NCI-H345 treated with DMSO at 0.1 percent for 48 hours (cell line): ENCODE measurements around the gene KDM8.

Experiments used
- DNase-seq: peaks from one replicate; lab custom pipeline; 2025; ENCODE audit not compliant: unreplicated experiment; lab: John Stamatoyannopoulos, UW

The KDM8 gene

GRCh38 chr16:27267037-27267677 lies 63.8 kb downstream of the KDM8 start:
- DNase-seq: no peak

GRCh38 chr16:27268376-27269299 lies 65.3 kb downstream of the KDM8 start, which contains the start of gene NSMCE1:
Gene NSMCE1, minus strand, starts transcription at chr16:27268772. Its CDS starts 11,202 bp downstream, at chr16:27257570.
- peak; percentile 82 for DNase-seq

- DNase-seq: no peak
These were observed 66.2 kb downstream of the KDM8 start for GRCh38 chr16:27269300-27270150.

- DNase-seq: no peak
These were observed 67.0 kb downstream of the KDM8 start for GRCh38 chr16:27270349-27270748.
